K562 (cell line): ENCODE results near the gene AARSD1. TPM values are rescaled to one million over a fixed set of nuclear protein-coding genes. Genes with fewer than 3 reads are reported as not detected.

ENCODE experiments used
- BRD9 ChIP-seq: fragments of 450-650 bp; IDR thresholded peaks from 2 replicates; pipeline ENCODE4 v1.6.1; 2018; ENCODE audit warnings: low read depth; ENCODE audit not compliant: partially characterized antibody
- CBX3 ChIP-seq, 2 experiments: IDR thresholded peaks; 1 replicate in 1 of 2; 2 replicates in 1 of 2; pipeline ENCODE4 v1.6.1; 2012; ENCODE audit warnings: inconsistent platforms in 2 of 2, low read length in 2 of 2, borderline replicate concordance in 1 of 2, control low read depth in 1 of 2
- CREM ChIP-seq: IDR thresholded peaks from 2 replicates; pipeline ENCODE4 v1.6.1; 2014; ENCODE audit warnings: antibody characterized with exemption, low read depth
- E2F3 ChIP-seq: fragments of 250-450 bp; sonication (Bioruptor Pico); IDR thresholded peaks from 2 replicates; pipeline ENCODE4 v1.4.0; 2020; ENCODE audit warnings: mild to moderate bottlenecking
- EP400 ChIP-seq: fragments of 450-650 bp; IDR thresholded peaks from 2 replicates; pipeline ENCODE4 v1.6.1; 2017; ENCODE audit warnings: antibody characterized with exemption, mild to moderate bottlenecking, moderate library complexity
- RAD21 ChIP-seq, 2 experiments: fragments of 250-450 bp in 1 of 2; fragments of 450-650 bp in 1 of 2; sonication (Bioruptor Pico) in 1 of 2; formaldehyde crosslinking in 1 of 2; IDR thresholded peaks in 1 of 2; conservative IDR thresholded peaks in 1 of 2; 2 replicates each; pipeline versions ENCODE4 v1.4.0 to v1.8.0; 2020 to 2022; ENCODE audit warnings: mild to moderate bottlenecking in 2 of 2, moderate library complexity in 1 of 2
- REST ChIP-seq, 2 experiments: fragments of 450-650 bp; formaldehyde crosslinking in 1 of 2; IDR thresholded peaks; 2 replicates each; pipeline versions ENCODE4 v1.4.0 to v1.6.1; 2014 to 2020; ENCODE audit warnings: mild to moderate bottlenecking in 2 of 2, borderline replicate concordance in 1 of 2, low read depth in 1 of 2
- SFPQ ChIP-seq: fragments of 200-400 bp; formaldehyde crosslinking; IDR thresholded peaks from 2 replicates; pipeline ENCODE4 v1.6.1; 2017; ENCODE audit warnings: mild to moderate bottlenecking, low read depth, low read length, moderate library complexity
- SMARCC2 ChIP-seq: fragments of 450-650 bp; IDR thresholded peaks from 2 replicates; pipeline ENCODE4 v1.6.1; 2017; ENCODE audit warnings: antibody characterized with exemption, moderate library complexity, mild to moderate bottlenecking, low read depth
- SUPT5H ChIP-seq: fragments of 450-650 bp; IDR thresholded peaks from 2 replicates; pipeline ENCODE4 v1.6.1; 2016
- TBL1XR1 ChIP-seq, 2 experiments: IDR thresholded peaks; 2 replicates each; pipeline ENCODE4 v1.6.1; 2012; ENCODE audit warnings: improper control_type of control experiment in 2 of 2, low read length in 2 of 2, mild to moderate bottlenecking in 1 of 2
- ZNF174 ChIP-seq: fragments of 250-450 bp; sonication (Bioruptor Pico); IDR thresholded peaks from 2 replicates; pipeline ENCODE4 v1.4.0; 2020; ENCODE audit warnings: mild to moderate bottlenecking
- ZNF384 ChIP-seq: IDR thresholded peaks from 2 replicates; pipeline ENCODE4 v1.6.1; 2012; ENCODE audit warnings: low read depth, low read length, improper control_type of control experiment
- polyA plus RNA-seq, 8 experiments: library from polyadenylated mRNA; depleted of rRNA in 4 of 8; stranded (reverse) in 5 of 8; unstranded in 3 of 8; fragments of >200 nt; fragmentation: Nextera tagmentation in 2 of 8; fragmentation: Illumina TruSeq in 1 of 8; extraction: Ambion mirVana in 2 of 8; extraction: Trizol in 1 of 8; gene quantifications; 2 replicates each; pipeline versions ENCODE4 v1.2.1 to v1.2.3, GENCODE V29; 2011 to 2014; ENCODE audit warnings: inconsistent platforms in 1 of 8, missing spikeins in 1 of 8
- total RNA-seq, 7 experiments: library from RNA; depleted of rRNA in 6 of 7; stranded (reverse); fragments of >200 nt in 6 of 7; fragmentation: Illumina TruSeq in 2 of 7; extraction: Trizol in 2 of 7; gene quantifications; 2 replicates each; pipeline versions ENCODE4 v1.2.1 to v1.2.3, GENCODE V29; 2011 to 2021; ENCODE audit warnings: low replicate concordance in 1 of 7

AARSD1 gene
- total and polyA plus RNA-seq, 9 of the 15 experiments (the other 6 are each of a cell fraction or from before 2014, with no cell fraction given), result 51.7 to 98.5 (median 68.6) TPM

- TF ChIP-seq REST (IDR thresholded peaks at IDR 0.05; ENCODE audit: borderline replicate concordance) (peak; percentile 73; the same call in 1 of the 2 replicates), REST (CRISPR knock-in tag; IDR thresholded peaks at IDR 0.05; ENCODE audit: low read depth) (no peak), ZNF384 (0 out of 2 replicates have a peak, but pooled peaks have one; percentile 43), ZNF174 (CRISPR knock-in tag) (no peak), EP400 (peak; percentile 34; the same call in 1 of the 2 replicates), SFPQ (no peak), E2F3 (no peak), CBX3 (IDR thresholded peaks at IDR 0.05; ENCODE audit: borderline replicate concordance in 1 of 2, low read length in 2 of 2) (peak in 1 of 2 experiments; percentile 38; a peak in 1 of 3 replicates), CREM (0 out of 2 replicates have a peak, but pooled peaks have one; percentile 32), TBL1XR1 (IDR thresholded peaks at IDR 0.05; ENCODE audit: low read length in 2 of 2) (peak in 1 of 2 experiments; percentile 36; a peak in 1 of 4 replicates), SUPT5H (peak; percentile 37; the same call in 1 of the 2 replicates), SMARCC2 (no peak), BRD9 (peak; percentile 81), RAD21 (CRISPR knock-in tag; conservative IDR thresholded peaks at IDR 0.05 in 1 of 2, IDR thresholded peaks at IDR 0.05 in 1 of 2) (peak; percentile 76 to 86)
- TF ChIP-seq, all 486 proteins: peak for 85
These were observed 42.6 kb upstream of the AARSD1 start, which contains the start of gene IFI35 (continued) for GRCh38 chr17:43006639-43007551.
